Bronchial epithelial cell (primary cell): ENCODE data around the gene XG. TPM values are rescaled to one million over a fixed set of nuclear protein-coding genes. Genes with fewer than 3 reads are reported as not detected.

ENCODE experiments used
- DNase-seq: peaks from one replicate; pipeline ENCODE4 v3.0.0-alpha.2; 2010; ENCODE audit warnings: low read depth
- FAIRE-seq: peaks from 2 replicates; lab custom pipeline; 2011; peaks lifted over from hg19 to GRCh38; lab: Jason Lieb, UNC
- H3K27me3 ChIP-seq: 2 replicates; pipeline ENCODE4 v1.5.1; 2011; ENCODE audit warnings: low read length; ENCODE audit not compliant: control insufficient read depth, insufficient read depth
- H3K36me3 ChIP-seq: 2 replicates; pipeline ENCODE4 v1.5.1; 2011; ENCODE audit warnings: low read length; ENCODE audit not compliant: control insufficient read depth, insufficient read depth
- H3K4me3 ChIP-seq: 2 replicates; pipeline ENCODE4 v1.5.1; 2011; ENCODE audit warnings: mild to moderate bottlenecking, low read depth, low read length, control low read depth
- total RNA-seq: library from RNA; depleted of rRNA; stranded (reverse); fragments of >200 nt; gene quantifications from 2 replicates; pipeline ENCODE4 v1.2.1, GENCODE V29; 2014
- TF ChIP-seq, protein P1 (sequence below): IDR thresholded peaks from 2 replicates; pipeline ENCODE4 v1.5.1; 2011; ENCODE audit warnings: mild to moderate bottlenecking, moderate library complexity, low read length, control low read depth, inconsistent platforms; ENCODE audit not compliant: insufficient read depth, severe bottlenecking

Gene XG
- total RNA-seq, 1 donor from 2014 or later, result 0.26 TPM

DNA sequence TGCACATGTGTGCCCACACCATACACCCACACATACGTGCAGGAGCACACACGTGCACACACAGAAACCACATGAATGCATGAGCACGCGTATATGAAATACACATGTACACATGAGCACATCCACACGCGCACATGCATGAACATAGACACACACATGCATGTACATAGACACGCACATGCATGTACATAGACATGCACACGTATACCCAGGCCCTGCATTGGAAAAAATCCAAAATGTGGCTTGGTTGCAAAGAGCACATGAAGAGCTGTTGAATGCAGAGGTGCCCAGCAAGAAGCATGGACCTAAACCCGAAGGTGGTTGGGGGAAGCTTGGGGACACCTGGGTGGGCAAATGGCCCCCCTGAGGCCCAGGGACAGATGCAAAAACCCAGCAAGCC, 42.3 kb upstream of the XG start:
- H3K36me3 ChIP-seq, result peaks cover 1% of the 10 kb centered on the region
- H3K27me3 ChIP-seq, result no peaks in the 10 kb centered on the region
- no peak for FAIRE-seq
- no peak overlapping the region for H3K4me3 ChIP-seq
- DNase-seq, result no peak
- TF ChIP-seq, protein P1, sequence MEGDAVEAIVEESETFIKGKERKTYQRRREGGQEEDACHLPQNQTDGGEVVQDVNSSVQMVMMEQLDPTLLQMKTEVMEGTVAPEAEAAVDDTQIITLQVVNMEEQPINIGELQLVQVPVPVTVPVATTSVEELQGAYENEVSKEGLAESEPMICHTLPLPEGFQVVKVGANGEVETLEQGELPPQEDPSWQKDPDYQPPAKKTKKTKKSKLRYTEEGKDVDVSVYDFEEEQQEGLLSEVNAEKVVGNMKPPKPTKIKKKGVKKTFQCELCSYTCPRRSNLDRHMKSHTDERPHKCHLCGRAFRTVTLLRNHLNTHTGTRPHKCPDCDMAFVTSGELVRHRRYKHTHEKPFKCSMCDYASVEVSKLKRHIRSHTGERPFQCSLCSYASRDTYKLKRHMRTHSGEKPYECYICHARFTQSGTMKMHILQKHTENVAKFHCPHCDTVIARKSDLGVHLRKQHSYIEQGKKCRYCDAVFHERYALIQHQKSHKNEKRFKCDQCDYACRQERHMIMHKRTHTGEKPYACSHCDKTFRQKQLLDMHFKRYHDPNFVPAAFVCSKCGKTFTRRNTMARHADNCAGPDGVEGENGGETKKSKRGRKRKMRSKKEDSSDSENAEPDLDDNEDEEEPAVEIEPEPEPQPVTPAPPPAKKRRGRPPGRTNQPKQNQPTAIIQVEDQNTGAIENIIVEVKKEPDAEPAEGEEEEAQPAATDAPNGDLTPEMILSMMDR, result no peak

DNA sequence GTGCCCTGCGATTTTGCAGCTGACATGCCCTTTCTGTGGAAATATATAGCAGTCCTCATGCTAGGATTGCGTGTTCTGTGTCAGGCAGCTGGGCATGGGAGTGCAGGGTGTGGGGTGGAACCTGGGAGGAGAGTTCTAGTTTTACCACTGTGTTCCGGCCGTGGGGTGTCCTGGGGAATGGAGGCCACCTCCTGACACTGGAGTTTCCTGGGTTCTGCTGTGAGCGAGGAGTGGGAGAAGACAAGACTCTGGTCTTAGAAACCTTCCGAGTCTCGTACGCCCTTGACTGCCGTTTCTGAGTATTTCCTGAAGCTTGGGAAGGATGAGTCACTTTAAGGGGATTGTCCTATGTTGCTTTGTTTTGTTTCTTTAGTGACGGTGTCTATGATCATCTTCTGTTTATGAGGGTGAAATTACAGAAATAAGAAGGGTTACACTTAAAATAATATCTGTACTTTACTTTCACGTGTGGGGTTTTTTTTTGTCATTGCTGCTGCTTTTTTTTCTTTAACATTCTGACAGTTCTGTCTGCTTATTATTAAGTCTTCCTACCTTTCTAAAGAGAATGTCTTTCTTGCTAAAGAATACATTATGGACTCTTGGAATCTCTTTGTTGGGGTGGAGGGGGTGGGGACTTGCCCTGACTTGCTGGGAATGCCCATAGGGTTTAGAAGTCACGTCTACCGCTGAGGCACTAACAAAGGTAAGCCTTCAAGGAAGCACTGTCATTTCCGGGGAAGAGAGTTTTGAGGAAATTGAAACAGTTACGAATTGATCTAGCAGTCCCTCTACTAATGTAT, 41.6 kb upstream of the XG start:
- FAIRE-seq, result no peak
- Histone ChIP-seq H3K4me3 (peak overlapping the region; percentile 16), H3K36me3 (peaks cover 3% of the 10 kb centered on the region), H3K27me3 (no peaks in the 10 kb centered on the region)
- TF ChIP-seq, protein P1, result no peak
- DNase-seq, result peak; percentile 98

DNA sequence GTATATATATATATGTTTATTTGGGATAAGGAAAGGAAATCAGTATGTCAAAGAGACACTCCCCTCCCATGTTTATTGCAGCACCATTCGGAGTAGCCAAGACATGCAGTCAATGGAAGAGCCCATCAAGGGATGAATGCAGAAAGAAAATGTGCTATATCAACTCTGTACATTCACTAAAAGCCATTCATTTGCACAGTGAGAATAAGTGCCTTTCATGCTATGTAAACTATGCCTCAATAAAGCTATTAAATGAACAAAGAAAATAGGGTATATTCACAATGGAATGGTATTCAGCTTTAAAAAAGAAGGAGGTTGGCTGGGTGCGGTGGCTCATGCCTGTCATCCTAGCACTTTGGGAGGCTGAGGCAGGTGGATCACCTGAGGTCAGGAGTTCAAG, 40.4 kb upstream of the XG start:
- Histone ChIP-seq H3K36me3 (peaks cover 3% of the 10 kb centered on the region), H3K27me3 (no peaks in the 10 kb centered on the region), H3K4me3 (no peak overlapping the region)
- TF ChIP-seq, protein P1, result no peak
- no peak for FAIRE-seq
- DNase-seq, result no peak

DNA sequence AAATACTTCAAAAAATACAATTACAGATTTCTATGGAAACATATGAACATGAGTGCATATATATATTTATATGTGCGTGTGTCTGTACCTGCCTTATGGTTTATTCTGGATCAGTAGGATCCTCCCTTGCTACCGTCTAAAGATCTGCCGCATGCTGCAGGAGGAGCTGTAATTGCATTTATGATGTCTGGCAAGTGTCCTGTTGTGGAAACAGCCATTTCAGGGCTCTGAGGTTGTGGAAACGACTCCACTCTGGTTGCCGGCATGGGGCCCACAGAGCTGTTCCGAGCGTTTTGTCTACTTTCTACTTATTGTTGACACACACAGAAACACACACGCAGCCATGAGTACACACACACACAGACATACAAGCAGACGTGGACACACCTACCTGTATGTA, 39.4 kb upstream of the XG start:
- TF ChIP-seq, protein P1, result no peak
- no peak for DNase-seq
- Histone ChIP-seq H3K4me3 (no peak overlapping the region), H3K27me3 (no peaks in the 10 kb centered on the region), H3K36me3 (peaks cover 3% of the 10 kb centered on the region)
- no peak for FAIRE-seq

DNA sequence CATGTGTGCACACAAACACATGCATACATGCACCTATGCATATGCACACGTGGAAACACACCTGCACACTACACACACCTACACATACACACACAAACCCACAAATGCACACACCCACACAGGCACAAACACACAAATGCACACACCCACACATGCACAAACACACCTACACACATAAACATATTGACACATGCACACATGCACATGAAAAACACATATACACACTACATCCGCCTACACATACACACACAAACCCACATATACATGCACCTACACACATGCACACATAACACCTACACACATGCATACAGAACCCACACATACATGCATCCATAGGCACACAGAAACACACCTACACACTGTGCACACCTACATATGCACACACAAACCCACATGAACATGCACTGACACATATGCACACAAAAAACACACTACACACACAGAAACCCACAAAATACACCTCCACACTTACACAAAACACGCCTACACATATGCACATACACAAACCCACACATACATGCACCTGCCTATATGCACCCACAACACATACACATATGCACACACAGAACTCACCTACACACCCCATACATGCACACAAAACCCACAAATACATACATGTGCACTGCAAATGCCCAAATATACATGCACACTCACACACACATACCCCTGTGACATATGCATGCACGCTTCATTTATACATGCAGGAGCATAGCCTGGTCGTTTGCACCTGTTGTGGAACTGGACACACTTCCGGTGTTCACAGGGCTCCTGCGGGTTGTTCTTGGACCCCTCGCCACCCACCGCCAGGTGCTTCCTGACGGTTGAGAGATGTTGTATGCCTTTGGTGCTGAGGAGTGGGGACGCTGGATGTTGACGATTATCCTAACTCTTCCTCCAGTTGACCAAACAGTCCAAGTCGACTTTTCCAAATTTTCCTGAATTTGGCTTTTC, 38.7 kb upstream of the XG start:
- DNase-seq (no peak), FAIRE-seq (peak; percentile 99)
- Histone ChIP-seq H3K36me3 (peaks cover 6% of the 10 kb centered on the region), H3K27me3 (no peaks in the 10 kb centered on the region), H3K4me3 (no peak overlapping the region)
- TF ChIP-seq, protein P1, result no peak
